Immature natural killer cell (primary cell): ENCODE measurements around the gene PACRG. TPM values are rescaled to one million over a fixed set of nuclear protein-coding genes. Genes with fewer than 3 reads are reported as not detected.

ENCODE experiments used
- polyA plus RNA-seq, 3 donors: library from polyadenylated mRNA; unstranded; fragments of 300-500 nt; fragmentation: Illumina TruSeq; gene quantifications; one replicate each; pipeline ENCODE4 v1.2.3, GENCODE V29; 2021

PACRG gene
- polyA plus RNA-seq, 3 donors from 2014 or later = not detected

Other genes with a start within 250 kb of the PACRG start
- gene PRKN, start 208 bp upstream of the PACRG start, polyA plus RNA-seq = 1 to 10 TPM in 2 of 3 donors, under 1 TPM in 1; 0.37 to 6.4 (median 2.8) TPM